ENCODE data around the gene FOXR1. TPM values are rescaled to one million over a fixed set of nuclear protein-coding genes. Genes with fewer than 3 reads are reported as not detected.
"Not testable (repeated sequence)": the region's sequence is repeated elsewhere in the genome, so short reads cannot be mapped to it uniquely, and the experiment has no call there.

The FOXR1 gene
- total RNA-seq, 1 donor: not detected

- no peak overlapping the region for H3K4me3 ChIP-seq (ENCODE audit: low read depth, low read length)
- DNase-seq (ENCODE audit: low read depth): no peak
- TF ChIP-seq CTCF (IDR thresholded peaks at IDR 0.05; ENCODE audit: insufficient read depth, low read depth, low read length): no peak
Measured at GRCh38 chr11:118947091-118947490, 24.5 kb upstream of the FOXR1 start.

DNA sequence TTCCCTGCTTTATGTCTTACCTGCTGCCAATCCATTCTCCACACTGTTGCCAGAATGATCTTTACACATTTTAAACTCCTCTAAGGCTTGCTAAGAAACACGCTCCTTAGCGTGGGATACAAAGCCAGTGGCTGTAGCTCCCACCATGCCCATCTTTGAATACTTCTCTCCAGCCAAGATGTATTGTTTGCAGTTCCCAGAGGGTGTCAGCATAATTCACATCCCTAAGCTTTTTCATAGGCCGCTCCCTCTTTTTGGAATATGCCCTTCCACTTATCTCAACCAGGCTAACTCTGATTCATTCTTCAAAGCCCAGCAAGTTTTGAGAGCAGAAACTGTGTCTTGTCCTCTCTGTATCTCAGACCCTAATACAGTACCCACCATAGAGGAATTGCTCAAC lies 23.6 kb upstream of the FOXR1 start:
- DNase-seq (ENCODE audit: low read depth): no peak
- TF ChIP-seq CTCF (IDR thresholded peaks at IDR 0.05; ENCODE audit: insufficient read depth, low read depth, low read length): no peak

GRCh38 chr11:118953265-118953664 lies 18.3 kb upstream of the FOXR1 start:
- no peak for DNase-seq (ENCODE audit: low read depth)

More for the DNA sequence above, 23.6 kb upstream of the FOXR1 start:
- no peak overlapping the region for H3K4me3 ChIP-seq (ENCODE audit: low read depth, low read length)

DNA sequence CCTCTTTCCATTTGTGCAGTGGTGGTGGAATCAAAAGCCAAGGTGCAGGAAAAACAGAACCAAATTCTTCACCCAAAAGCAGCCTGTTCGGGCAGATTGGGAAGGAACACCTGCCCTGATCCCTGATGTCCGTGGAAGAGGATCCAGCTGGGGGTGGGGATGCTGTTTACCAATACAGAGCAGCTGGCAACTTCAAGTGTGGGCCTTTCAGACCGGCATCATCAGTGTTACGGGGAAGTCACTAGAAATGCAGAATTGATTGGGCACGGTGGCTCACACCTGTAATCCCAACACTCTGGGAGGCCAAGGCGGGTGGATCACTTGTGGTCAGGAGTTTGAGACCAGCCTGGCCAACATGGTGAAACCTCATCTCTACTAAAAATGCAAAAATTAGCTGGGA lies 17.6 kb upstream of the FOXR1 start:
- not testable (repeated sequence) for DNase-seq (ENCODE audit: low read depth); H3K4me3 ChIP-seq (ENCODE audit: low read depth, low read length)

More at GRCh38 chr11:118953265-118953664, 18.3 kb upstream of the FOXR1 start:
- no peak overlapping the region for H3K4me3 ChIP-seq (ENCODE audit: low read depth, low read length)
- TF ChIP-seq CTCF (IDR thresholded peaks at IDR 0.05; ENCODE audit: insufficient read depth, low read depth, low read length): no peak

- peak; percentile 95 for TF ChIP-seq CTCF (IDR thresholded peaks at IDR 0.05; ENCODE audit: insufficient read depth, low read depth, low read length)
- H3K4me3 ChIP-seq (ENCODE audit: low read depth, low read length): no peak within 1 kb of the TSS
- peak; percentile 78 for DNase-seq (ENCODE audit: low read depth)
Measured at GRCh38 chr11:118956094-118956846, 15.3 kb upstream of the FOXR1 start, which contains the start of gene UPK2. Gene UPK2 (plus strand): TSS chr11:118956298. CDS start chr11:118956351, 53 bp downstream.

GRCh38 chr11:118956847-118957469 lies 14.6 kb upstream of the FOXR1 start:
- no peak overlapping the region for H3K4me3 ChIP-seq (ENCODE audit: low read depth, low read length)
- TF ChIP-seq CTCF (IDR thresholded peaks at IDR 0.05; ENCODE audit: insufficient read depth, low read depth, low read length): no peak
- no peak for DNase-seq (ENCODE audit: low read depth)

DNA sequence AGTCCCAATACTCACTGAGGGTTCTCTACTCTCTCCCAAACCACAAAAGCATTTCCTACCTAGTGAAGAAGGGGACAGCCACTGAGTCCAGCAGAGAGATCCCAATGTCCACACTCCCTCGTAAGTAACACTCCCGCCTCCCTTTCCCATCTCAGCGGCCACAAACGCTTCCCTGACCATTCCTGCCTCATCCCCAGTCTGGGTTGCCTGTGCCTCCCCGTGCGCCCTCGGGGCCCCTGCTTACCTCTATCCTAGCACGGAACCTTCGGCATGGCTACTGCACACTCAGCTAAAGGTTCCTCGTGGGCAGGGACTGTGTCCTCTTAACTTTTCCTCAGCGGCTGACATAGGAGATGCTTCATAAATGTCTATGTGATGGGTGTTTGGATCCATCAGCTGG lies 14.0 kb upstream of the FOXR1 start:
- H3K4me3 ChIP-seq (ENCODE audit: low read depth, low read length): no peak overlapping the region
- DNase-seq (ENCODE audit: low read depth): no peak
- no peak for TF ChIP-seq CTCF (IDR thresholded peaks at IDR 0.05; ENCODE audit: insufficient read depth, low read depth, low read length)
